ENCODE data around the gene CCNF. TPM values are rescaled to one million over a fixed set of nuclear protein-coding genes. Genes with fewer than 3 reads are reported as not detected.

CCNF gene
- total RNA-seq, 2 donors from 2014 or later: 0.68 to 1.5 TPM

GRCh38 chr16:2386990-2387389 lies 42.3 kb upstream of the CCNF start:
- Histone ChIP-seq H3K36me3 (no peaks in the 10 kb centered on the region), H3K27me3 (replicated peaks; ENCODE audit: insufficient read depth) (no peaks in the 10 kb centered on the region), H3K27ac (no peak overlapping the region), H3K4me1 (ENCODE audit: control insufficient read depth in 1 of 2, low read depth in 2 of 2) (no peaks in the 10 kb centered on the region), H3K9me3 (peaks cover 9% of the 10 kb centered on the region), H3K4me3 (no peak overlapping the region)
- TF ChIP-seq CTCF (IDR thresholded peaks at IDR 0.05): no peak
- ATAC-seq (ENCODE audit: insufficient number of reproducible peaks, low FRiP score, low read depth): no peak
- no peak for DNase-seq (ENCODE audit: low spot score)

GRCh38 chr16:2388139-2388874 lies 40.9 kb upstream of the CCNF start:
- DNase-seq (ENCODE audit: low spot score): no peak
- no peaks in the 10 kb centered on the region for H3K36me3 ChIP-seq
- TF ChIP-seq CTCF (IDR thresholded peaks at IDR 0.05): no peak
- H3K9me3 ChIP-seq: peaks cover 9% of the 10 kb centered on the region
- no peaks in the 10 kb centered on the region for H3K4me1 ChIP-seq (ENCODE audit: control insufficient read depth in 1 of 2, low read depth in 2 of 2)
- no peak for ATAC-seq (ENCODE audit: insufficient number of reproducible peaks, low FRiP score, low read depth)
- no peaks in the 10 kb centered on the region for H3K27me3 ChIP-seq (replicated peaks; ENCODE audit: insufficient read depth)
- H3K27ac ChIP-seq: no peak overlapping the region
- no peak overlapping the region for H3K4me3 ChIP-seq

- Histone ChIP-seq H3K36me3 (no peaks in the 10 kb centered on the region), H3K27ac (no peak overlapping the region), H3K27me3 (replicated peaks; ENCODE audit: insufficient read depth) (no peaks in the 10 kb centered on the region), H3K4me1 (ENCODE audit: control insufficient read depth in 1 of 2, low read depth in 2 of 2) (no peaks in the 10 kb centered on the region), H3K4me3 (no peak overlapping the region), H3K9me3 (peaks cover 9% of the 10 kb centered on the region)
- no peak for TF ChIP-seq CTCF (IDR thresholded peaks at IDR 0.05)
- ATAC-seq (ENCODE audit: insufficient number of reproducible peaks, low FRiP score, low read depth) (no peak), DNase-seq (ENCODE audit: low spot score) (no peak)
Observed at GRCh38 chr16:2388875-2389433, 40.3 kb upstream of the CCNF start.

GRCh38 chr16:2392025-2392424 lies 37.2 kb upstream of the CCNF start:
- no peaks in the 10 kb centered on the region for H3K4me1 ChIP-seq (ENCODE audit: control insufficient read depth in 1 of 2, low read depth in 2 of 2)
- ATAC-seq (ENCODE audit: insufficient number of reproducible peaks, low FRiP score, low read depth) (no peak), DNase-seq (ENCODE audit: low spot score) (no peak)
- H3K4me3 ChIP-seq: no peak overlapping the region
- H3K9me3 ChIP-seq: peaks cover 9% of the 10 kb centered on the region
- H3K27ac ChIP-seq: no peak overlapping the region
- no peaks in the 10 kb centered on the region for H3K36me3 ChIP-seq
- no peaks in the 10 kb centered on the region for H3K27me3 ChIP-seq (replicated peaks; ENCODE audit: insufficient read depth)
- no peak for TF ChIP-seq CTCF (IDR thresholded peaks at IDR 0.05)

GRCh38 chr16:2398520-2398919 lies 30.7 kb upstream of the CCNF start:
- Histone ChIP-seq H3K4me3 (no peak overlapping the region), H3K36me3 (no peaks in the 10 kb centered on the region), H3K9me3 (no peaks in the 10 kb centered on the region), H3K27ac (no peak overlapping the region), H3K27me3 (replicated peaks; ENCODE audit: insufficient read depth) (no peaks in the 10 kb centered on the region), H3K4me1 (ENCODE audit: control insufficient read depth in 1 of 2, low read depth in 2 of 2) (no peaks in the 10 kb centered on the region)
- no peak for TF ChIP-seq CTCF (IDR thresholded peaks at IDR 0.05)
- DNase-seq (ENCODE audit: low spot score) (no peak), ATAC-seq (ENCODE audit: insufficient number of reproducible peaks, low FRiP score, low read depth) (no peak)
